ENCODE data around the gene RGPD8. TPM values are rescaled to one million over a fixed set of nuclear protein-coding genes. Genes with fewer than 3 reads are reported as not detected.
"Not testable (repeated sequence)": the region's sequence is repeated elsewhere in the genome, so short reads cannot be mapped to it uniquely, and the experiment has no call there.

The RGPD8 gene
- total RNA-seq: 10 to 100 TPM; 14.9 to 24.3 TPM
- long read RNA-seq, donor 1, partial matches to known transcripts: 2 of 4 reads
- long read RNA-seq, donor 1, other reads (novel, unspliced or antisense): 2 of 4 reads
- long read RNA-seq, donor 2, partial matches to known transcripts: 1 of 3 reads
- long read RNA-seq, donor 2, other reads (novel, unspliced or antisense): 2 of 3 reads

DNA sequence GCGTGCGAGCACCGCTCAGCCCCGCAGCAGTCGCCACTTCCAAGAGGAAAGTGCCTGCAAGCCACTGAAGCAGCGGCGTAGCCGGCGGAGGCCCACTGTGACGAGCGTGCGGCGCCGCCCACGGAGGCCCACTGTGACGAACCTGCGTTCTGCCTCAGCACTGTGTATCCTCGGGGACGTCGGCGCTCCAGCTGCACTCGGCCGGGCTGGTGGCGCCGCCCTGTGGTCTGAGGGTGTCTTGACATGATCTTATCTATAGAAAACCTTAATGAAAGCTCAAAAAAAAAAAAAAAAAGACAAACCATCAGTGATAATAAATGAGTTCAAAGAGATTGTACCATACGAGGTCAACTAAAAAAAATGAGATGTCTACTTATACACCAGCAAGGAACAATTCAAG is at the start of gene RGPD8:
RGPD8 (minus strand) TSS at position 166 of the 400 bp plus-strand sequence. CDS start 192 bp downstream, outside the sequence.
- intact Hi-C loops (cut with DNase I): loop anchor here in 1 of 2 donors (10.0 kb wide), 1 partner anchor 169 kb away; no protein-coding TSS in a partner anchor
- DNase-seq (ENCODE audit: low spot score): peak; percentile 98

DNA sequence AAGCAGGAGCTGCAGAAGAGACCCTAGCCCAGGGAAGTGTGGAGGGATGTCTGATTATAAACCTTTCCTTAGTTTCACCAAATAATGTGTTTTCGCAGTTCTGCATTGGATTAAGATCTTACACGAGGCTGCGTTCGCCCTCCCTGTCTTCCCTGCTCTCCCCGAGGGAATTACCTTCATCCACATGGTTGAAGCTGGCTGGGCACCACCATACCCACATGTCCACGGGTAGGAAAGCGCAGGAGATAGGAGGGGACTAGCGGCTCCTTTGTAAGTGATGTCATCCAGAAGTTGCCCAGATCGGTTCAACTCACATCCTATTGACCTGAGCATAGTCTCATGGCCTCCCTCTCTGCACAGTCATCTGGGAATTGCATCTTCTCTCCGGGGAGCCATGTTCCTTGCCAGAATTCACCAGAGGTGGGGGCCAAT is 49.6 kb upstream of the RGPD8 start:
- intact Hi-C loops (cut with DNase I): loop anchor here in 1 of 2 donors (10.0 kb wide), 1 partner anchor 92 kb away; no protein-coding TSS in a partner anchor

DNA sequence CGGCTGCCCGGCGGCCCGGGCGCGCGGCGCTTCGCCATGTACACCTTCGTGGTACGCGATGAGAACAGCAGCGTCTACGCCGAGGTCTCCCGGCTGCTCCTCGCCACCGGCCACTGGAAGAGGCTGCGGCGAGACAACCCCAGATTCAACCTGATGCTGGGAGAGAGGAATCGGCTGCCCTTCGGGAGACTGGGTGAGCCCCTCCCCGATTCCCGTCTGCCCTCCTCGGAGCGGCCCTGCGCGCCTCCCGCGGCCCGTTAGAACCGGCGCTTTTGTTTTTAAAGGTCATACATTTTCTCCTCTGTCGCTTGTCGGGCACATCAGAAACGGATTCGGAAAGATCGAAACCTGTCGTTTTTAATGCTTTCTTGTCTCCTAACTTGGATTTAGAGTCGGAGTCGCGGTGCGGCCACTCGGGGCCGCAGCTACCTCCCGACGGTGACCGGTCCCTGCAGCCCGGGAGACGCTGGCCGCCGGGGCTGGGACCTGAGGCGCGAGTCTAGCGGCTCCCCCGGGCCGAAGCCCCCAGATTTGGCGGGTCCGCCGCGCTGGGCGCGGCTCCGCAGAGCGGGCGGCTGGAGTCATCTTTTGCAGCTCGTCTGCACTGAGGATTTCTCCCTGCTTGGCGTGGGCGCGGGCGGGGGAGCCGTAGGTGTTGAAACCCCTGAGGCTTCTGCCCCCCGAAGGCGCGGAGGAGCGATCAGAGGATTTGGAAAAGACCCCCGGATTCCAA is 49.0 kb upstream of the RGPD8 start:
- intact Hi-C loops (cut with DNase I): loop anchor here in 1 of 2 donors (10.0 kb wide), 1 partner anchor 92 kb away; no protein-coding TSS in a partner anchor
- DNase-seq (ENCODE audit: low spot score): peak; percentile 84

More for the DNA sequence above, 49.6 kb upstream of the RGPD8 start:
- DNase-seq (ENCODE audit: low spot score): no peak

DNA sequence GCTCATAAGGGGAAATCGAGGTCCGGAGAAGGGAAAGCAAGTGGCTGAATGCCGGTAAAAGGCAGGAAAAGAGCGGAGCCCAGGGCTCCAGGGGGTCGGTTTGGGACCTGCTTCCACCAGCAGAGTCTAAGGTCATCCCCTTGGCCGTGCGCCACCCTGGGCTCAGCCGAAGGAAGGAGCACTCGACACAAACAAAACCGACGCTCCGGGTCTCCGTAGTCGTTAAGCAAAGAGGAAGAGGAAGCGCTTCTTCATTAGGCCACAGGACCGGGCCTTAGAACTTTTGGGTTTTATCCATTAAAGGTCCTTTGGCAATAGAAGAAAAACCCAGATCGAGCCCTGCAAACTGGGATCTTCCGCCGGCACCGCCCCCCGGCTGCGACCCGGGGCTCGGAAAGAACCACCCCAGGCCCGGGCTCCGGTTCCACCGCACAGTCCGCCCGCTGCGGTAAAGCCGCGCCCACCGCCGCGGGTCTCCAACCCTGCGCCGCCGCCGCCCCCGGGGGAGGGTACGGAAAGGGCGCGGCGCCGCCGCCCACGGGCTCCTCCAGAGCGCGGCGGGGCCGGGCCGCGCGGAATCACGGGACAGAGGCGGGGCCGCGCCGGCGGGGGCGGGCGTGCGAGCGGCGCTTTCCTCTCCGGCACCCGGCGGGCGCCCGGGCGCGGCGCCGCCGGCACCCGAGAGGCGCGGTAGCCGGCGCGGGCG is 48.2 kb upstream of the RGPD8 start, which contains the start of gene TTL:
TTL (plus strand) TSS at position 629 of the 706 bp plus-strand sequence. CDS start 189 bp downstream, outside the sequence.
- peak; percentile 92 for DNase-seq (ENCODE audit: low spot score)
- intact Hi-C loops (cut with DNase I): loop anchor here in 1 of 2 donors (10.0 kb wide), 1 partner anchor 93 kb away; no protein-coding TSS in a partner anchor

DNA sequence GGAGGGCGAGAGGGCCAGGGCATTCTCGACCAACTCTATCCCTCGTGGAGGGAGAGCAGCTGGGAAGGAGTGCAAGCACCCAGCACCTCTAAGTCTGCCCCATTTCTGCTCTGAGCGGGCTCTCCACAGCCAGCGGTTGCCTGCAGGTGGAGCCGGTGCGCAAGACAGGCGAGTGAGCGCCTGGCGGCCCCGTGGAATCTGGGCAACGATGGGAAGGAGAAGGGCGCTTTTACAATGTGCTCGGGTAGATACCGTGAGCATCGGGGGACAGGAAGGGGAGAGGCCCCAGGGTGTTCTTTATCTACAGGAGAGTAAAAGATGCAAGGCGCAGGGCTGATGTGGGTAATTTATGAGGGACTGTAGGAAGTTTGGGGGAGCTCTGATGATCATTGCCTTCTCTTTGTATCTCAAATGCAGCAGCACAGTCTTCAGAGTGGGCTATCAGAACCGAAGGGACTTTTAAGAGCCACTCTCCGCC is 47.6 kb upstream of the RGPD8 start:
- DNase-seq (ENCODE audit: low spot score): peak; percentile 92
- intact Hi-C loops (cut with DNase I): loop anchor here in 1 of 2 donors (10.0 kb wide), 1 partner anchor 94 kb away; no protein-coding TSS in a partner anchor

DNA sequence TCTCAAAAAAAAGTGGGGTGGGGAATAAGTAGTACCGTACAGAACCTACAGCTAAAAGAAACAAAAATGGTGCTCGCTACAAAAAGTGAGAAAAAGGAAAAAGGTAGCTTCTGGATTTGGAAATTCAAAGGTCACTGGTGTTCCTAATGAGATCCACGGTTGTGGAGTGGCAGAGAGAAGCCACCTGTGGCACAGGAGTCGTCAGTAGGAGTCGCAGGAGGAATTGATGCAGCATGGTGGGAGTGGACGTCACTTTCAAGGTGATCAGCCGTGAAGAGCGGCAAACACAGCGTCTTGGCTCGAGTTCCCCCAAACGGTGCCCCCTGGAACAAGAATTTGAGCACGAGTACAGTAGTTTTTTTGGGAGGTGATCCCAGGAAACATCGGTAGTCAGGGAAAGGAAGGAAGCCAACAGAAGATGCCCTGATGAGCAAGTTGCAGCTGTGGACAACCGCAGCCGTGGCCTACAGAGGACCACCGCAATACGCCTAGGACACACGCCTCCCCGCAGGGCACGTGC is 47.1 kb upstream of the RGPD8 start:
- no peak for DNase-seq (ENCODE audit: low spot score)
- intact Hi-C loops (cut with DNase I): loop anchor here in 1 of 2 donors (10.0 kb wide), 1 partner anchor 94 kb away; no protein-coding TSS in a partner anchor

DNA sequence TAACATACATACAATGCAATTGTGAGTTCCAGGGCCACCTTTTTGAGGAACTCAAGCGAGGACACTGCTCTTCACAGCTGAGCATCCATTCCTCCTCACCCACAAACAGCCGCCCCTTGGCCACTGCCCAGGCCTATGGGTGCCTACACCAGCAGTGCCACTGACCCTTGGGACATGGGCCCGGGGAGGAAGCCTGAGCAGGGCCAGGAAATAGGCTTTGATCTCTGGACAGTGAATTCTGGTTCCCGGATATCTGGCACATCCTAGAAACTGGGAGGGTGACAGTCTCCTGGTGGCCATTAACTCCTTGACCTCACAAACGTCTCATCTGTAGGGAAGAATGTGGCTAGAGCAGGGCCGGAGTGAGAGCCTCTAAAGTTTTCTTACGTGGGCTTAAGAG is 43.0 kb upstream of the RGPD8 start:
- DNase-seq (ENCODE audit: low spot score): no peak
- intact Hi-C loops (cut with DNase I): no loop called here

DNA sequence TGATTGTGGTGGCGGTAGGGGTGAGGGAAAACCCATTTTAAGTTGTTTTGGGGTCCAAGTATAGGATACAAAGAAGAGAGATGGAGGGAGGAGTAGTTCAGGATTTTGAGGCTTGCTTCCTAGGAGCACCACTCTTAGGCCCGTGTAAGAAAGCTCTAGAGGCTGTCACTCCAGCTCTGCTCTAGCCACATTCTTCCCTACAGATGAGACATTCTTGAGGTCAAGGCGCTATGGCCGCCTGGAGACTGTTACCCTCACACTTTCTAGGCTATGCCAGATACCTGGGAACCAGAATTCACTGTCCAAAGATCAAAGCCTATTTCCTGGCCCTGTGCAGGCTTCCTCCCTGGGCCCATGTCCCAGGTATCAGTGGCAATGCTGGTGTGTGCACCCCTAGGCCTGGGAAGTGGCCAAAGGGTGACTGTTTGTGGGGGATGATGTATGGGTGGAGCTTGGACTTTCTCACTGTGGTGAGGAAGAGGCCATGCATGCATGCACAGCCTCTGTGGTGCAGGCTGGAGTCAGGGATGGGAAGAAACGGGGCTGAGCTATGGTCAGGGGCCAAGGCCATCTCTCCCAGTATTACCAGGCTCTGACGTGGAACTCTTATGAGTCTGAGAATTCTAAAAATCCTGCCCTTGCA is 41.5 kb upstream of the RGPD8 start:
- no peak for DNase-seq (ENCODE audit: low spot score)
- intact Hi-C loops (cut with DNase I): no loop called here

DNA sequence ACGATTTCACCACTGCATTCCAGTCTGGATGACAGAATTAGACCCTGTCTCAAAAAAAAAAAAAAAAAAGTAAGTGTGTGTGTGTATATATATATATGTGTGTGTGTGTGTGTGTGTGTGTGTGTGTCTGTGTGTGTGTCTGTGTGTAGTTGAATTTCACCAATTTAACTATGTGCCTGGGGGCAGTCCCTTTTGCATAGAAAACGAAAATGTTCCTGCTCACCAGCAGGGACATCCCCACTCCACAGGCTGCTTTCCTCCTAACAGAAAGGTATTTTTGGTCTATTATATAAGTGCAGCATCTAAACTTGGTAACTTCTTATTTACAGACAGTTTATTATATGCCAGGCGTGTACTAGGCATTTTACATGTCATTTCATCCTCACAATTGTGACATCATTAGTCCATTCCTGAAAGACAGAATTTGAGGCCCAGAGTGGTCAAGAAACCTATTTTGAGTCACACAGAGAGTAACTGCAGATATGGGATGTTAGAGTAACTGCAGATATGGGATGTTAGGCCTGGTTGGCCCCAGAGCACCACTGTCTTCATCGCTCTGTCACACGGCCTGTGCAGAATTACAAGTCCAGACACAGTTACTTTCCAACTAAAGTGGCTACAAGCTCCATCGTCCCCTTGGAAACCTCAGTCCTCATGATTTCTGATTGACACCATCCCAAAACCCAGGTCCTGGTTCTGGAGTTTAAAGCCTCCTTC is 39.3 kb upstream of the RGPD8 start:
- intact Hi-C loops (cut with DNase I): no loop called here
- DNase-seq (ENCODE audit: low spot score): no peak

DNA sequence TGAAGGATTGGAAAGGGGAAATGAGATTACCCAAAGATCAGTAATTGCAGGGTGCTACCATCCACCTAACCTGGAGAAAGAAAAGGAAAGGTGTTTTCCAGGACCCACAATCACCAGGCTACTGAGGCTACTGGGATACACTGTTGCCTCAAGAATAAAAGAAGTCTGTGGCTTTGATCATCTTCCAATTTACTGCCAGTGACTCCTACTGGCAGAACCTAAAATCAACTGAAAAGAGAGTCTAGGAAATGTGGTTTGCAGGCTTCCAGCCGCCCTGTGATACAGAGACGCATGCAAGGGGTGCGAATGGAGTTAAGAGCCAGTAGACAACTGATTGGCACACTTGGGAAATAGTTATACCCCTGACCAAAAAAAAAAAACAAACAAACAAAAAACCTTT is 31.9 kb upstream of the RGPD8 start:
- intact Hi-C loops (cut with DNase I): no loop called here
- no peak for DNase-seq (ENCODE audit: low spot score)

DNA sequence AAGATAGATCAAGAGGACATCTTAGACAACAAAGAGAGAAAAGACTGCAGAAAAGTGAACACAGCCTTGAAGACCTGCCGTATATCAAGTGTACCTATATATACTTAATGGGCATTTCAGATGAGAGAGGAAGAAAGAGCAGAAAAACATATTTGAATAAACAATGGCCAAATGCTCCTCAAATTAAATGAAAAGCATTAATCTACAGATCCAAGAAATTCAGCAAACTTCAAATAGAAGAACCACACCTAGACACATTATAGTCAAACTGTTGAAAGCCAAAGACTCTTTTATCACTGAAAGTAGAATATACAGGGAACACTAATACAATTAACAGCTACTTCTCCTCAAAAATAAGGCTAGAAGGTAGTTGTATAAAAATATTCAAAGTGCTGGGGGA is 29.8 kb upstream of the RGPD8 start:
- DNase-seq (ENCODE audit: low spot score): no peak
- intact Hi-C loops (cut with DNase I): no loop called here

DNA sequence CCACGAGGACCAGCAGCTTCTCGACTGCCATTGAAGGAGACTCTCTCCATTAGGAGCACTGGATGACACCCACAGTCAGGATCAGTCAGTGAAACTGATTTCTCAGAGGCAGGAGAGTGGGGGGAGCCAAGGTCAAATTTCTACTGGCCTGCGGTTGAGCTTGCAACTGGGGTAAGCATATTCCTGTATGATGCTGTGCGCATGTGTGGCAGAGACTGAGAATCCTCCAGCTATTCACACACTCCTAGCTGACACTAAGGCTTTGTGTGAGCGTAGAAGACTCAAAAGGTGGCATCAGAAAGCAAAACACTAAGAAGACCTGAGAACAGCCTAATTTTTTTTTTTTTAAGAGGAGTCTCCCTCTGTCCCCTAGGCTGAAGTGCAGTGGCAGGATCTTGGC is 28.7 kb upstream of the RGPD8 start:
- intact Hi-C loops (cut with DNase I): no loop called here
- DNase-seq (ENCODE audit: low spot score): no peak

DNA sequence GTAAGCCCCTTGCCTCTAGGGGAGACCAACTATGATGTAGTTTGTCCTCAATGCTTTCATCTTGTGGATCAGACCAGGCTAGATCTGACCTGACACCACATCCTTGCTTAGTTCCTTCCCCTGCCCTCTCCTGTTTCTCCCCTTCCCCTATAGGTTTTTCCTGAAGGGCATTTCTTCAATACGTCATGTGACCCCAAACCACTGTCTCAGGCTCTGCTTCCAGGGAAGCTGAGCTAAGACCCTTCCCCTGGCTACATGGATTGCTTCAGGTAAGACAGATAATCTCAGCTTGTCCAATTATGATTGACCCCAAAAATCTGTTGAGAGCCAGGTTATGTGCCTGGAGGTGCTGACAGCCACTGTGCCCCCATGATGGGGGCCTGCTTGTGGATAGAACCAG is 25.9 kb upstream of the RGPD8 start:
- DNase-seq (ENCODE audit: low spot score): no peak
- intact Hi-C loops (cut with DNase I): no loop called here

DNA sequence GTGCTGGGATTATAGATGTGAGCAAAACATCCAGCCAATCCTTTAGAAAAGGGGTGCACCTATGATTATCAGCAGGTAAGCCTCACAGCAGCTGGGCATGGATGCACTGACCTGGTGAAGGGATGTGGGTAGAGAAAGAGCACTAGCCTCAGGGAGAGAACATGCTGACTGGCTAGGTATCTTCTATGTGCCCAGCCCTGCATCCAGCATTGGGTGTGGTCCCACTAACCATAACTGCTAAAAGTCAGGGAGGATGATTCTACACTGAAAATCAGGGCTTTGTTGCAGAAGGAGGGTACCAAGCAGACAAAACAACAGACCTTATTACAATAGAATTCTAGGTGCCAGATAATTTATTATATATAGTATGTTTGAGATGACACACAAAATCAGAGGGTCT is 21.1 kb upstream of the RGPD8 start:
- intact Hi-C loops (cut with DNase I): no loop called here
- DNase-seq (ENCODE audit: low spot score): no peak

DNA sequence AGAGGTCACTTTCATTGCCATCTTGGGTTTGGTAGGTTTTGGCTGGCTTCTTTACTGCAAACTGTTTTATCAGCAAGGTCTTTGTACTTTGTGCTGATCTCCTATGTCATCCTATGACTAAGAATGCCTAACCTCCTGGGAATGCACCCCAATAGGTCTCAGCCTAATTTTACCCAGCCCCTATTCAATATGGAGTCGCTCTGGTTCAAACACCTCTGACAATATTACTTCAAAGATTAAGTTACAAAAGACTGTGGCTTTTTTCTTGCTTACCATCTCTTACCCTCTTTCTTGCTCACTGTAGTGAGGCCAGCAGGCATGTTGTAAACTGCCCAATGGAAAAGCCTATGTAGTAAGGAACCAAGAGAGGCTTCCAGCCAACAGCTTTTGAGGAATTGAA is 17.9 kb upstream of the RGPD8 start:
- intact Hi-C loops (cut with DNase I): no loop called here
- no peak for DNase-seq (ENCODE audit: low spot score)

DNA sequence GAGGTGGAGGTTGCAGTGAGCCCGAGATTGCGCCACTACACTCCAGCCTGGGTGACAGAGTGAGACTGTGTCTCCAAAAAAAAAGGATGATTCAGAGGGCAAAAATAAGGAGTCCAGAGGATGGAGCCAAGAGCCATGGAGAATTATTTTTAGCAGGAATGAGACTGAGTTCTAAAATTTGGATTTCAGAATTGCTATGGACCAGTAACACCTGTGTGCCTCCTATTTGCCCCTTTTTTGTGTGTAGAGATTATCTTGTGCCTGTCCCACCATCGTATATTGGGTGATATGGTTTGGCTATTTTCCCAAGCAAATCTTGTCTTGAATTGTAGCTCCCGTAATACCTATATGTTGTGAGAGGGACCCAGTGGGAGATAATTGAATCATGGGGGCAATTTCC is 16.4 kb upstream of the RGPD8 start:
- intact Hi-C loops (cut with DNase I): no loop called here

DNA sequence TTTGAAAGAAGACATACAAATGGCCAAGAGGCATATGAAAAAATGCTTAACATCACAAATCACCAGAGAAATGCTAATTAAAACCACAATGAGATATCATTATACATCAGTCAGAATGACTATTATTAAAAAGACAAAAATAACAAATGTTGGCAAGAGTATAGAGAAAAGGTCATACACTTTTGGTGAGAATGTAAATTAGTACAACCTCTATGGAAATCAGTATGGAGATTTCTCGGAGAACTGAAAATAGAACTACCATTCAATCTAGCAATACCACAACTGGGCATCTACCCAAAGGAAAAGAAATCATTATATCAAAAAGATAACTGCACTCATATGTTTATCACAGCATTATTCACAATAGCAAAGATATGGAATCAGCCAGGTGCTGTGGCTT is 10.8 kb upstream of the RGPD8 start:
- intact Hi-C loops (cut with DNase I); DNase-seq (ENCODE audit: low spot score): not testable (repeated sequence)

More for the DNA sequence above, 16.4 kb upstream of the RGPD8 start:
- DNase-seq (ENCODE audit: low spot score): no peak

DNA sequence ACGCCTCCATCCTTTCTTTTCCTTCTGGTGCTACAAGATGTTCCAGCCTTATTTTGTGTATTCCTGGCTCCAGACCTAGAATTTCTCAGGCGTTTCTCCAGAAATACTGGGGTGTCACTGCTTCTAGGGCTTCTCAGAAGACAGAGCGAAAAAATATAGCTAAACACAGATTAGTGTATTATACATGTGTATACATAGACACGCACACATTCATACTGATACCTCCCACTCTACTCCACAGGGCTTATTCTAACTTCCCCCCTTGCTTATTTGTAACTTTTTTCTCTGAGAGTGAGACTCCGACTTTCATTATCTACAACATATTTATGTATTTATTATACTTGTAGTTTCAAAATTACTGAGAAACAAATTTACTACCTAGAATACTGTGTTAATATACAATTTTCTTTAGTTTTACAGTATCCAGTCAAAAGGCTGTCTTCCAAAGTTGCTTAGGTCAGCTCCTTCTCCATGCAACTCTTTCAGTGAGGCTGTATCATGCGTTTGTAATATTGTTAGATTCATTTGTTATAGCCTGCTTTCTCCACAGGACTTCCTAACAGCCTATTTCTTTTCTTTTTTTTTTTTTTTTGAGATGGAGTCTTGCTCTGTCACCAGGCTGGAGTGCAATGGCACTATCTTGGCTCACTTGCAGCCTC is 5.3 kb upstream of the RGPD8 start:
- DNase-seq (ENCODE audit: low spot score): not testable (repeated sequence)
- intact Hi-C loops (cut with DNase I): loop anchor here in 1 of 2 donors (10.0 kb wide), 1 partner anchor 174 kb away; no protein-coding TSS in a partner anchor
